A673 (cell line): ENCODE results near the gene STK26. TPM values are rescaled to one million over a fixed set of nuclear protein-coding genes. Genes with fewer than 3 reads are reported as not detected.
"Not testable (repeated sequence)": the region's sequence is repeated elsewhere in the genome, so short reads cannot be mapped to it uniquely, and the experiment has no call there.

ENCODE experiments used
- BruUV-seq: library from RNA; stranded (reverse); fragments of 400-500 nt; replicated peaks from 2 replicates; lab custom pipeline; 2021; lab: Mats Ljungman, UMichigan
- CTCF ChIA-PET: fragments of 300-600 bp; sonication (Branson Sonifier 250); formaldehyde crosslinking; loops from one replicate; lab custom pipeline; 2022; ENCODE audit warnings: antibody characterized with exemption; lab: Charles Lee
- POLR2A ChIA-PET: fragments of 300-600 bp; sonication (Branson Sonifier 250); formaldehyde crosslinking; loops from one replicate; lab custom pipeline; 2022; ENCODE audit warnings: antibody characterized with exemption; ENCODE audit not compliant: low non-redundant PET; lab: Charles Lee
- DNase-seq: peaks from one replicate; pipeline ENCODE4 v3.0.0-alpha.2; 2015; ENCODE audit warnings: low spot score
- H3K27ac ChIP-seq: fragments of 200-600 bp; sonication (generic); 2 replicates; pipeline ENCODE4 v1.5.1; 2016; ENCODE audit warnings: mixed run types, low read depth, mild to moderate bottlenecking, mixed read lengths, antibody characterized with exemption, low read length; ENCODE audit not compliant: poor library complexity, severe bottlenecking
- H3K27me3 ChIP-seq: fragments of 200-600 bp; sonication (generic); replicated peaks from 2 replicates; pipeline ENCODE4 v1.6.1; 2017; ENCODE audit warnings: mixed run types, low read depth, mild to moderate bottlenecking, mixed read lengths, antibody characterized with exemption, low read length; ENCODE audit not compliant: insufficient read depth, poor library complexity
- H3K36me3 ChIP-seq: fragments of 200-600 bp; sonication (generic); 2 replicates; pipeline ENCODE4 v1.6.1; 2016; ENCODE audit warnings: mixed run types, mild to moderate bottlenecking, mixed read lengths, antibody characterized with exemption, low read length; ENCODE audit not compliant: insufficient read depth, poor library complexity, severe bottlenecking
- H3K4me1 ChIP-seq: fragments of 200-600 bp; sonication (generic); 2 replicates; pipeline ENCODE4 v1.6.1; 2017; ENCODE audit warnings: mixed run types, mild to moderate bottlenecking, mixed read lengths, antibody characterized with exemption, low read length; ENCODE audit not compliant: insufficient read depth, poor library complexity, severe bottlenecking
- H3K4me3 ChIP-seq: fragments of 200-600 bp; sonication (generic); 2 replicates; pipeline ENCODE4 v1.5.1; 2016; ENCODE audit warnings: low read depth, mixed run types, mild to moderate bottlenecking, mixed read lengths, low read length; ENCODE audit not compliant: poor library complexity, severe bottlenecking
- H3K9me3 ChIP-seq: fragments of 200-600 bp; sonication (generic); 2 replicates; pipeline ENCODE4 v1.6.1; 2016; ENCODE audit warnings: mixed run types, low read depth, mild to moderate bottlenecking, mixed read lengths, antibody characterized with exemption, low read length; ENCODE audit not compliant: poor library complexity, severe bottlenecking
- EZH2 ChIP-seq: fragments of 200-600 bp; sonication (generic); IDR thresholded peaks from 2 replicates; pipeline ENCODE4 v1.6.1; 2017; ENCODE audit warnings: borderline replicate concordance, low read depth, mild to moderate bottlenecking, mixed read lengths, antibody characterized with exemption, low read length; ENCODE audit not compliant: poor library complexity, severe bottlenecking
- intact Hi-C: fragments of 100-400 bp; cut with micrococcal nuclease; formaldehyde crosslinking; loops from one replicate; pipeline ENCODE4 v1.10.0; 2022; ENCODE audit not compliant: unreplicated experiment
- total RNA-seq: library from RNA; stranded (reverse); gene quantifications from 2 replicates; pipeline ENCODE4 v1.2.3, GENCODE V29; 2021
- TF ChIP-seq, protein P1 (sequence below): fragments of 300-800, 200-600 bp; sonication (generic); conservative IDR thresholded peaks from 2 replicates; pipeline ENCODE4 v1.5.1; 2017; ENCODE audit warnings: low read depth, mild to moderate bottlenecking, antibody characterized with exemption, low read length, moderate library complexity, mixed read lengths

STK26 gene
- total RNA-seq, 1 experiment from 2014 or later, result 60.8 TPM

DNA sequence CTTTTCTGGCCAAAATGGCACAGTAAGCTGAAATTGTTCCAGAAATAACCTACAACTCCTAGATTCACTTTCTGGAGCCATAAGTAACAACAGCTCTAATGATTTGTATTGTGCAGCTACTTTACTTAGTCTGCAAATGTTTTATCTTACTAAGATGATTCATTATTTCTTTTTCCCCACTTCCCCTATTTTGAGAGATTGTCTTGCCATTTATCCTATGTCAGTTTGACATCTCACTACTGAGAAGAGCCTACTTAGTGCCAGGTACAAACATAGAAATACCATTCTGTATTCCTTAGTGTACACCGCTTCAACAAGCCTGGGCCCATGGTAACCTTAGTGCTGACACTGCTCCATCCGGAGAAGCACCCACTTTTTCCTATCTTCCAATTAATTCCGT, 13.8 kb upstream of the STK26 start:
- CTCF ChIA-PET, result no interaction called here
- intact Hi-C loops, result no loop called here
- POLR2A ChIA-PET, result no interaction called here

DNA sequence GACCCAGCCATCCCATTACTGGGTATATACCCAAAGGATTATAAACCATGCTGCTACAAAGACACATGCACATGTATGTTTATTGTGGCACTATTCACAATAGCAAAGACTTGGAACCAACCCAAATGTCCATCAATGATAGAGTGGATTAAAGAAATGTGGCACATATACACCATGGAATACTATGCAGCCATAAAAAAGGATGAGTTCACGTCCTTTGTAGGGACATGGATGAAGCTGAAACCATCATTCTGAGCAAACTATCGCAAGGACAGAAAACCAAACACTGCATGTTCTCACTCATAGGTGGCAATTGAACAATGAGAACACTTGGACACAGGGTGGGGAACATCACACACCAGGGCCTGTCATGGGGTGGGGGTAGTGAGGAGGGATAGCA, 12.9 kb upstream of the STK26 start:
- BruUV-seq, H3K36me3 ChIP-seq, H3K27me3 ChIP-seq, H3K27ac ChIP-seq, POLR2A ChIA-PET, DNase-seq, H3K4me1 ChIP-seq, CTCF ChIA-PET, H3K9me3 ChIP-seq, intact Hi-C loops, H3K4me3 ChIP-seq: not testable (repeated sequence)

More for the DNA sequence above, 13.8 kb upstream of the STK26 start:
- H3K9me3 ChIP-seq, result no peaks in the 10 kb centered on the region
- H3K27me3 ChIP-seq, result peaks cover 9% of the 10 kb centered on the region
- no TSS peak for BruUV-seq
- no peaks in the 10 kb centered on the region for H3K4me1 ChIP-seq
- no peak overlapping the region for H3K27ac ChIP-seq
- DNase-seq, result no peak
- H3K36me3 ChIP-seq, result no peaks in the 10 kb centered on the region
- no peak overlapping the region for H3K4me3 ChIP-seq
- TF ChIP-seq, protein P1, sequence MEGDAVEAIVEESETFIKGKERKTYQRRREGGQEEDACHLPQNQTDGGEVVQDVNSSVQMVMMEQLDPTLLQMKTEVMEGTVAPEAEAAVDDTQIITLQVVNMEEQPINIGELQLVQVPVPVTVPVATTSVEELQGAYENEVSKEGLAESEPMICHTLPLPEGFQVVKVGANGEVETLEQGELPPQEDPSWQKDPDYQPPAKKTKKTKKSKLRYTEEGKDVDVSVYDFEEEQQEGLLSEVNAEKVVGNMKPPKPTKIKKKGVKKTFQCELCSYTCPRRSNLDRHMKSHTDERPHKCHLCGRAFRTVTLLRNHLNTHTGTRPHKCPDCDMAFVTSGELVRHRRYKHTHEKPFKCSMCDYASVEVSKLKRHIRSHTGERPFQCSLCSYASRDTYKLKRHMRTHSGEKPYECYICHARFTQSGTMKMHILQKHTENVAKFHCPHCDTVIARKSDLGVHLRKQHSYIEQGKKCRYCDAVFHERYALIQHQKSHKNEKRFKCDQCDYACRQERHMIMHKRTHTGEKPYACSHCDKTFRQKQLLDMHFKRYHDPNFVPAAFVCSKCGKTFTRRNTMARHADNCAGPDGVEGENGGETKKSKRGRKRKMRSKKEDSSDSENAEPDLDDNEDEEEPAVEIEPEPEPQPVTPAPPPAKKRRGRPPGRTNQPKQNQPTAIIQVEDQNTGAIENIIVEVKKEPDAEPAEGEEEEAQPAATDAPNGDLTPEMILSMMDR, result no peak
- TF ChIP-seq EZH2, result no peak

DNA sequence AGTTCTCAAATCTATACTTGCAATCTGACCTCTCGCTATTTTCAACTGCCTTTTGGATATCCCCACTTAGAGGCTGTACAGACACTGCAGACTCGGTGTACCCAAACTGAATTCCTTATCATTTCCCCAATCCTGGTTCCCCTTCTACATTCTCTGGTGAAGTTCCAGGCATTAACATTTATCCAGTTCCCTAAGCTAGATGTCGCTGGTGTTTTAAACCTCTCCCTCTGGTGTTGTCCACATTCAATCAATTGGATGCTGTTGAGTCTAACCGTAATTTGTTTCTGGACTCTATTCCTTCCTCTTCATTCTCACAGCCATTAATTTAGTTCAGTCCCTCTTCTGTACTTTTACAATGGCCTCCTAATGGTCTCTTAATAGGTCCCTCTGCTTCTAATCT, 7.2 kb upstream of the STK26 start:
- Histone ChIP-seq H3K27ac (no peak overlapping the region), H3K4me1 (no peaks in the 10 kb centered on the region), H3K9me3 (no peaks in the 10 kb centered on the region), H3K4me3 (no peak overlapping the region), H3K36me3 (no peaks in the 10 kb centered on the region), H3K27me3 (peaks cover 5% of the 10 kb centered on the region)
- ChIA-PET POLR2A (no interaction called here), CTCF (no interaction called here)
- BruUV-seq, result no TSS peak
- intact Hi-C loops, result no loop called here
- TF ChIP-seq, protein P1, result no peak
- TF ChIP-seq EZH2, result no peak
- no peak for DNase-seq

DNA sequence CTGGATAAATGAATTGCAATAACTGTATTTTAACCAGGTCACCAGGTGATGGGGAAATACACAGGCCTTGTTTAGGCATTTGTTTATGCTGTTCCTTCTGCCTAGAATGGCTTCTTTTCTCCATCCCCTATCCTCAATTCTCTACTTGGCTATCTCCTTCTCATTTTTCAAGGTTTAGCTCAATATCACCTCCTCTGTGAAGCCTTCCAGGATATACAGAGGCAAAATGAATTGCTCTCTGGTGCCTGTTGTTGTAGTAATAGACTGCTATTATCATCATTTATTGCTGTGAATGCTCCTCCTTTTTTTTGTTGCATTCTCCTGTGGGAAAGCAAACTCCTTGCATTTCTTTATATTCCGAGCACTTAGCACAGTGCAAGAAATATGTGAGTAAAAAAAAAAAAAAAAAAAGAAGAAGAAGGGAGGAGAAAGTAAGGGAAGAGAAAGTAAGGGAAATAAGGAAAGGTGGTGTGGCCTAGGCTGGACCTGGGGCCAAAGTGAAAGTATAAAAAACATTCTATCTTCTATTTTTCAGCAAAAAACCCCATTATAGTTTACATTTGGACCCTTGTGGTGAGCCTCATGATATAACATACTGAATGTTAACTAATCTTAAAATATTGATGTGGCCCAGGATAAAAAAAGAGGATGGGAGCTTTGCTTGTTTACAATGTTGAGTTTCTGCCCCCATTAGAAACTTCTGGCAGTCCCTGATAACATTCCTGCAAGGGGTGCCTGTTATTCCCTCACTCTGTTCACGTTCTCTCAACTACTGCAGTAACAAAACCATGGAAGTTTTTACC, 6.3 kb upstream of the STK26 start:
- BruUV-seq, result no TSS peak
- intact Hi-C loops, result no loop called here
- Histone ChIP-seq H3K27ac (no peak overlapping the region), H3K9me3 (no peaks in the 10 kb centered on the region), H3K4me3 (no peak overlapping the region), H3K4me1 (no peaks in the 10 kb centered on the region), H3K36me3 (no peaks in the 10 kb centered on the region), H3K27me3 (peaks cover 5% of the 10 kb centered on the region)
- ChIA-PET CTCF (no interaction called here), POLR2A (no interaction called here)
- TF ChIP-seq, protein P1, result no peak
- no peak for TF ChIP-seq EZH2
- no peak for DNase-seq
